Uterus (tissue), 4 donors: ENCODE measurements around the gene TDRD1. TPM values are rescaled to one million over a fixed set of nuclear protein-coding genes. Genes with fewer than 3 reads are reported as not detected.
A peak's percentile ranks its signal among the peaks of the same experiment; 100 is the strongest.

ENCODE experiments used
- DNase-seq, 2 donors: peaks; one replicate each; pipeline ENCODE4 v3.0.0-alpha.2; 2019 to 2020
- H3K27ac ChIP-seq, 2 donors: fragments of 200-600 bp; sonication (generic); 1 replicate in 1 of 2; 2 replicates in 1 of 2; pipeline ENCODE4 v1.5.1; 2016 to 2018
- H3K27me3 ChIP-seq, 2 donors: fragments of 200-600 bp; sonication (generic); one replicate each; pipeline ENCODE4 v1.5.1; 2018 to 2019; ENCODE audit warnings: control low read depth in 1 of 2
- H3K36me3 ChIP-seq, 2 donors: fragments of 200-600 bp; sonication (generic); one replicate each; pipeline ENCODE4 v1.5.1; 2019; ENCODE audit warnings: control low read depth in 1 of 2
- H3K4me1 ChIP-seq, 2 donors: fragments of 200-600 bp; sonication (generic); one replicate each; pipeline ENCODE4 v1.5.1; 2018 to 2019; ENCODE audit warnings: control low read depth in 1 of 2
- H3K4me3 ChIP-seq, 2 donors: fragments of 200-600 bp; sonication (generic); 1 replicate in 1 of 2; 2 replicates in 1 of 2; pipeline ENCODE4 v1.5.1; 2018 to 2019; ENCODE audit warnings: mild to moderate bottlenecking in 1 of 2
- H3K9me3 ChIP-seq, 2 donors: fragments of 200-600 bp; sonication (generic); one replicate each; pipeline ENCODE4 v1.5.1; 2019; ENCODE audit warnings: control low read depth in 1 of 2
- CTCF ChIP-seq, 4 experiments: fragments of 200-600 bp in 2 of 4; fragments of 450-650 bp in 2 of 4; sonication (generic) in 2 of 4; IDR thresholded peaks; one replicate each; pipeline ENCODE4 v1.5.1; 2016 to 2019; ENCODE audit warnings: antibody characterized with exemption in 4 of 4, mild to moderate bottlenecking in 2 of 4, moderate library complexity in 1 of 4
- POLR2A ChIP-seq, 2 donors: fragments of 450-650 bp; IDR thresholded peaks; one replicate each; pipeline ENCODE4 v1.6.1; 2016; ENCODE audit warnings: antibody characterized with exemption in 2 of 2, mild to moderate bottlenecking in 1 of 2, moderate library complexity in 1 of 2
- intact Hi-C: fragments of 100-400 bp; cut with DNase I; formaldehyde crosslinking; loops from one replicate; pipeline ENCODE4 v1.15.1; 2023; ENCODE audit warnings: low total_unique reads
- total RNA-seq, 4 donors: library from RNA; depleted of rRNA in 3 of 4; stranded (reverse); fragments of >200 nt in 3 of 4; gene quantifications; one replicate each; pipeline versions ENCODE4 v1.1.0 to v1.2.4, GENCODE V29; 2014 to 2023
- donor health status: DM: yes; HTN: yes; CAD: no.

The TDRD1 gene
- total RNA-seq, 4 donors from 2014 or later: 0.49 to 1.5 TPM; not detected in 2

- DNase-seq: no peak
- no peaks in the 10 kb centered on the region for H3K27me3 ChIP-seq
- H3K4me1 ChIP-seq: no peaks in the 10 kb centered on the region
- H3K4me3 ChIP-seq: no peak overlapping the region
- no peaks in the 10 kb centered on the region for H3K36me3 ChIP-seq
- H3K9me3 ChIP-seq: no peaks in the 10 kb centered on the region
- TF ChIP-seq POLR2A (IDR thresholded peaks at IDR 0.05): no peak
- TF ChIP-seq CTCF (IDR thresholded peaks at IDR 0.05): no peak
- intact Hi-C loops: no loop called here
- no peak overlapping the region for H3K27ac ChIP-seq
Measured at GRCh38 chr10:114151892-114152291, 27.3 kb upstream of the TDRD1 start.

GRCh38 chr10:114157912-114158311 lies 21.2 kb upstream of the TDRD1 start:
- Histone ChIP-seq H3K4me3 (no peak overlapping the region), H3K4me1 (no peaks in the 10 kb centered on the region), H3K36me3 (no peaks in the 10 kb centered on the region), H3K9me3 (no peaks in the 10 kb centered on the region), H3K27me3 (no peaks in the 10 kb centered on the region), H3K27ac (no peak overlapping the region)
- no peak for DNase-seq
- TF ChIP-seq POLR2A (IDR thresholded peaks at IDR 0.05): no peak
- TF ChIP-seq CTCF (IDR thresholded peaks at IDR 0.05): no peak
- intact Hi-C loops: no loop called here

- no peak for TF ChIP-seq POLR2A (IDR thresholded peaks at IDR 0.05)
- no peak for TF ChIP-seq CTCF (IDR thresholded peaks at IDR 0.05)
- Histone ChIP-seq H3K4me3 (no peak overlapping the region), H3K36me3 (no peaks in the 10 kb centered on the region), H3K27me3 (no peaks in the 10 kb centered on the region), H3K27ac (peak overlapping the region in 1 of 2 donors; percentile 31), H3K9me3 (no peaks in the 10 kb centered on the region), H3K4me1 (no peaks in the 10 kb centered on the region)
- intact Hi-C loops: no loop called here
- no peak for DNase-seq
Measured at GRCh38 chr10:114163062-114163461, 16.1 kb upstream of the TDRD1 start.

GRCh38 chr10:114166043-114166442 lies 13.1 kb upstream of the TDRD1 start:
- TF ChIP-seq POLR2A (IDR thresholded peaks at IDR 0.05) (no peak), CTCF (IDR thresholded peaks at IDR 0.05) (no peak)
- Histone ChIP-seq H3K36me3 (no peaks in the 10 kb centered on the region), H3K27ac (no peak overlapping the region), H3K4me3 (no peak overlapping the region), H3K27me3 (no peaks in the 10 kb centered on the region), H3K9me3 (no peaks in the 10 kb centered on the region), H3K4me1 (no peaks in the 10 kb centered on the region)
- intact Hi-C loops: no loop called here
- DNase-seq: no peak

GRCh38 chr10:114166494-114166893 lies 12.7 kb upstream of the TDRD1 start:
- no peak for TF ChIP-seq CTCF (IDR thresholded peaks at IDR 0.05)
- no peak for TF ChIP-seq POLR2A (IDR thresholded peaks at IDR 0.05)
- no peaks in the 10 kb centered on the region for H3K27me3 ChIP-seq
- no peaks in the 10 kb centered on the region for H3K4me1 ChIP-seq
- H3K27ac ChIP-seq: no peak overlapping the region
- H3K36me3 ChIP-seq: no peaks in the 10 kb centered on the region
- H3K9me3 ChIP-seq: no peaks in the 10 kb centered on the region
- intact Hi-C loops: no loop called here
- H3K4me3 ChIP-seq: no peak overlapping the region
- DNase-seq: no peak
